DMS79 treated with DMSO at 0.1 percent for 48 hours (cell line): ENCODE results near the gene CLN5.
"Not testable (repeated sequence)": the region's sequence is repeated elsewhere in the genome, so short reads cannot be mapped to it uniquely, and the experiment has no call there.

Experiments
- DNase-seq: peaks from one replicate; lab custom pipeline; 2025; lab: John Stamatoyannopoulos, UW

The CLN5 gene

GRCh38 chr13:76991796-76992547 lies at the start of gene CLN5:
TSS of gene CLN5 (plus strand) at chr13:76992081. CDS start at chr13:76992099, 18 bp downstream.
- peak; percentile 67 for DNase-seq

GRCh38 chr13:76942363-76942762 lies 49.5 kb upstream of the CLN5 start:
- DNase-seq = no peak

GRCh38 chr13:76943646-76944045 lies 48.2 kb upstream of the CLN5 start:
- no peak for DNase-seq

- no peak for DNase-seq
Measured at GRCh38 chr13:76944456-76944855, 47.4 kb upstream of the CLN5 start.

- no peak for DNase-seq
Measured at GRCh38 chr13:76948149-76948548, 43.7 kb upstream of the CLN5 start, which contains the start of gene ACOD1. TSS of gene ACOD1 (plus strand) at chr13:76948511. CDS start at chr13:76948559, 48 bp downstream.

GRCh38 chr13:76950101-76950500 lies 41.8 kb upstream of the CLN5 start:
- DNase-seq = no peak

GRCh38 chr13:76953968-76954367 lies 37.9 kb upstream of the CLN5 start:
- DNase-seq = no peak

GRCh38 chr13:76954538-76954937 lies 37.3 kb upstream of the CLN5 start:
- no peak for DNase-seq

- no peak for DNase-seq
Measured at GRCh38 chr13:76955193-76955592, 36.7 kb upstream of the CLN5 start.

GRCh38 chr13:76955661-76956060 lies 36.2 kb upstream of the CLN5 start:
- DNase-seq = no peak

GRCh38 chr13:76958841-76959432 lies 32.9 kb upstream of the CLN5 start:
- DNase-seq = no peak

GRCh38 chr13:76959734-76960133 lies 32.1 kb upstream of the CLN5 start:
- not testable (repeated sequence) for DNase-seq

GRCh38 chr13:76965759-76966421 lies 26.0 kb upstream of the CLN5 start:
- peak; percentile 10 for DNase-seq

GRCh38 chr13:76967031-76967430 lies 24.9 kb upstream of the CLN5 start:
- DNase-seq = no peak

GRCh38 chr13:76968041-76968440 lies 23.8 kb upstream of the CLN5 start:
- DNase-seq = no peak

- DNase-seq = no peak
Measured at GRCh38 chr13:76969488-76970365, 22.2 kb upstream of the CLN5 start.

GRCh38 chr13:76971215-76971614 lies 20.7 kb upstream of the CLN5 start:
- DNase-seq = no peak

- DNase-seq = peak; percentile 5
Measured at GRCh38 chr13:76971851-76972829, 19.7 kb upstream of the CLN5 start.

- DNase-seq = no peak
Measured at GRCh38 chr13:76973920-76974617, 17.8 kb upstream of the CLN5 start.

GRCh38 chr13:76974618-76974975 lies 17.3 kb upstream of the CLN5 start:
- DNase-seq = no peak
